Urothelium cell line (cell line): ENCODE results near the gene ME1.

Source experiments
- DNase-seq: peaks from one replicate; pipeline ENCODE4 v3.0.0; 2011; ENCODE audit warnings: low spot score, mixed read lengths
- FAIRE-seq: peaks from 2 replicates; lab custom pipeline; 2011; peaks lifted over from hg19 to GRCh38; lab: Jason Lieb, UNC

ME1 gene

GRCh38 chr6:83433177-83433576 lies 2.3 kb upstream of the ME1 start:
- FAIRE-seq = no peak
- no peak for DNase-seq

GRCh38 chr6:83432636-83433035 lies 1.8 kb upstream of the ME1 start:
- FAIRE-seq (no peak), DNase-seq (no peak)

- no peak for FAIRE-seq
- DNase-seq = no peak
Observed at GRCh38 chr6:83431545-83432155, 799 bp upstream of the ME1 start.

GRCh38 chr6:83429857-83430610 lies 817 bp downstream of the ME1 start:
- DNase-seq (peak; percentile 25), FAIRE-seq (no peak)

- FAIRE-seq = no peak
- DNase-seq = no peak
Observed at GRCh38 chr6:83429269-83429668, 1.6 kb downstream of the ME1 start.

GRCh38 chr6:83424392-83425018 lies 6.3 kb downstream of the ME1 start:
- FAIRE-seq (no peak), DNase-seq (no peak)

- DNase-seq = peak; percentile 13
Observed at GRCh38 chr6:83417880-83418663, 12.8 kb downstream of the ME1 start.

GRCh38 chr6:83413068-83413467 lies 17.8 kb downstream of the ME1 start:
- DNase-seq (no peak), FAIRE-seq (no peak)

More at GRCh38 chr6:83417880-83418663, 12.8 kb downstream of the ME1 start:
- FAIRE-seq = no peak

- FAIRE-seq (no peak), DNase-seq (no peak)
Observed at GRCh38 chr6:83411731-83412130, 19.1 kb downstream of the ME1 start.

GRCh38 chr6:83403191-83403590 lies 27.7 kb downstream of the ME1 start:
- FAIRE-seq (no peak), DNase-seq (no peak)

GRCh38 chr6:83389606-83390005 lies 41.2 kb downstream of the ME1 start:
- FAIRE-seq = no peak
- DNase-seq = no peak

GRCh38 chr6:83385473-83385872 lies 45.4 kb downstream of the ME1 start:
- DNase-seq (no peak), FAIRE-seq (no peak)

- FAIRE-seq (no peak), DNase-seq (no peak)
Observed at GRCh38 chr6:83384751-83385150, 46.1 kb downstream of the ME1 start.

- no peak for FAIRE-seq
- no peak for DNase-seq
Observed at GRCh38 chr6:83381949-83382348, 48.9 kb downstream of the ME1 start.

GRCh38 chr6:83378621-83379388 lies 52.0 kb downstream of the ME1 start:
- DNase-seq = no peak
- FAIRE-seq = no peak

- DNase-seq = no peak
- FAIRE-seq = no peak
Observed at GRCh38 chr6:83371423-83371822, 59.4 kb downstream of the ME1 start.

GRCh38 chr6:83370567-83370966 lies 60.3 kb downstream of the ME1 start:
- no peak for DNase-seq
- no peak for FAIRE-seq

- no peak for DNase-seq
- no peak for FAIRE-seq
Observed at GRCh38 chr6:83369692-83370091, 61.2 kb downstream of the ME1 start.

GRCh38 chr6:83368577-83368976 lies 62.3 kb downstream of the ME1 start:
- DNase-seq (no peak), FAIRE-seq (no peak)

GRCh38 chr6:83367104-83367503 lies 63.7 kb downstream of the ME1 start:
- FAIRE-seq = no peak
- no peak for DNase-seq

GRCh38 chr6:83365931-83366330 lies 64.9 kb downstream of the ME1 start:
- FAIRE-seq (no peak), DNase-seq (no peak)
